Ectodermal cell (in vitro differentiated cells): ENCODE measurements around the gene ALKBH2. TPM values are rescaled to one million over a fixed set of nuclear protein-coding genes. Genes with fewer than 3 reads are reported as not detected.

Experiments used
- H3K27ac ChIP-seq: 2 replicates; pipeline ENCODE4 v1.7.0; 2013; ENCODE audit warnings: mild to moderate bottlenecking, low read depth, low read length; ENCODE audit not compliant: insufficient read depth, poor library complexity, severe bottlenecking
- H3K27me3 ChIP-seq: 2 replicates; pipeline ENCODE4 v1.7.0; 2013; ENCODE audit warnings: mild to moderate bottlenecking, low read length; ENCODE audit not compliant: insufficient read depth, control insufficient read depth, poor library complexity, severe bottlenecking
- H3K36me3 ChIP-seq: one replicate; pipeline ENCODE4 v1.7.0; 2013; ENCODE audit warnings: low read length; ENCODE audit not compliant: control insufficient read depth, insufficient read depth
- H3K4me1 ChIP-seq: one replicate; pipeline ENCODE4 v1.7.0; 2013; ENCODE audit warnings: low read length; ENCODE audit not compliant: control insufficient read depth, insufficient read depth
- H3K4me3 ChIP-seq: 2 replicates; pipeline ENCODE4 v1.7.0; 2013; ENCODE audit warnings: low read depth, low read length, control low read depth; ENCODE audit not compliant: insufficient read depth
- H3K9me3 ChIP-seq: 2 replicates; pipeline ENCODE4 v1.7.0; 2013; ENCODE audit warnings: mild to moderate bottlenecking, low read length, moderate library complexity; ENCODE audit not compliant: control insufficient read depth
- WGBS, 2 experiments: methylation state at CpG; one replicate each; pipeline ENCODE4 v1.1.7; 2013; ENCODE audit warnings: missing lambda C conversion rate in 2 of 2; 5-methylcytosine and 5-hydroxymethylcytosine counted together
- polyA plus RNA-seq, 4 experiments: library from polyadenylated mRNA; stranded (reverse); fragments of 50-300 nt; gene quantifications; one replicate each; pipeline ENCODE4 v1.2.3, GENCODE V29; 2013

The ALKBH2 gene
- 27.0 TPM for polyA plus RNA-seq (2013, experiment 1 of 4)
- polyA plus RNA-seq (2013, experiment 2 of 4) = 30.2 TPM
- 33.6 TPM for polyA plus RNA-seq (2013, experiment 3 of 4)
- 30.0 TPM for polyA plus RNA-seq (2013, experiment 4 of 4)

DNA sequence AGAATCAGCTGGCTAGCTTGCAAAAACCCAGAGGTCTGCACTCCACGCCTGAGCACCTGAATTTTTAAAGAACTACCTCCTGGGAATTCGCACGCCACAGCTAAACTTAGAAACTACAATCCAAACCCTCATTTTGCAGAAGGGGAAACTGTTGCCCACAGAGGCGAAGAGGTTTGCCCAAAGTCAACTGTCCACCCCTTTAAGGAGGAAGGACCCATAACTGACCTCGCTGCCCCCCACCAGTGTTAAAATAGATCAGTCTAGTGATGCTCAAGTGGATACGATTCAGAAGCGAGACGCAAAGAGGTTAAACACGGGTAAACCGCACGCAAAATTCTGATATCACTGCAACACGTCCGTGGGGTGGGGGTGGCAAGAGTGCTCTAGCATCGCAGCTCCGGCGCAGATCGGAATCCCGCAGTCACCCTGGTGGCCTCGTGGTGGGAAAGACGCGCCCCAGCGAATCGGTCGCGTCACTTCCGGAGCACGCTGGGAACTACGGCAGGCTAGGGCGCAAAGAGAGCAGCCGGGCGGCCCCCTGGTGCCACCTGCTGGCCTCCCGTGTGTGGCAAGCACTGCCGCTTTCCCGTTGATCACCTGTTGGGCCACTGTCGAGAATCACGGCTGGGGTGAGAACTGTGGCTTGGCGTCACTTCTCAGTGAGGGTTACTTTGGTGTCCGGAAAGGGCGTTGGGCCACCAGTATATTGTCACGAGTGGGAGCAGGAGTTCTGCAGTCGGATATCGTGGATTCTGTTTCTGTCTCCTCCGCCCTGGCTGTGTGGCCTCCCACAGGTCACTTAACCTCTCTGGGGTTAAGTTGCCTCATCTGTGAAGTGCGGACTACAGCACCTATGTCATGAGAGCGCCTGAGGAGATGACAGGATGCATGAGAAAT is at the start of gene ALKBH2:
TSS of gene ALKBH2 (minus strand) at position 451 of the 897 bp plus-strand sequence. CDS start 686 bp downstream, outside the sequence.
- no peaks in the 10 kb centered on the region for H3K36me3 ChIP-seq
- H3K27ac ChIP-seq = no peak within 1 kb of the TSS
- peaks cover 6% of the 10 kb centered on the region for H3K4me1 ChIP-seq
- no peaks in the 10 kb centered on the region for H3K27me3 ChIP-seq
- 22 to 23% methylated on average over 45 of the region's 45 CpGs for WGBS, 2 experiments
- H3K9me3 ChIP-seq = no peaks in the 10 kb centered on the region
- peak within 1 kb of the TSS; percentile 40 for H3K4me3 ChIP-seq

DNA sequence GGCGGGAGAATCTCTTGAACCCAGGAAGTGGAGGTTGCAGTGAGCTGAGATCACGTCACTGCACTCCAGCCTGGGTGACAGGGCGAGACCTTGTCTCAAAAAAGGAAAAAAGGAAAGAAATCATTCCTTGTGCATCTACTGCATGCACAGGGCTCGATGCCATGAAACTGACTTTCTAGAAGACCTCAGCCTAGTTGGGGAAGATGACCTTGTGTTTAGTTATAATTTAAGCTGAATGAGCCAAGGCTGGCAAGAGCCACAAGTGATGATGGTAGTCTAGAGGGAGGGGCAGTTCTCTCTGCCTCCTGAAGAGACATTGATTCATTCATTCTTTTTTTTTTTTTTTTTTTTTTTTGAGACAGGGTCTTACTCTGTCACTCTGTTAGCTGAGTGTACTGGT is 47.3 kb upstream of the ALKBH2 start:
- 93 to 95% methylated on average over 4 of the region's 4 CpGs for WGBS, 2 experiments
- no peak overlapping the region for H3K4me3 ChIP-seq
- H3K4me1 ChIP-seq = no peaks in the 10 kb centered on the region
- no peaks in the 10 kb centered on the region for H3K27me3 ChIP-seq
- H3K36me3 ChIP-seq = no peaks in the 10 kb centered on the region
- H3K27ac ChIP-seq = no peak overlapping the region
- no peaks in the 10 kb centered on the region for H3K9me3 ChIP-seq

DNA sequence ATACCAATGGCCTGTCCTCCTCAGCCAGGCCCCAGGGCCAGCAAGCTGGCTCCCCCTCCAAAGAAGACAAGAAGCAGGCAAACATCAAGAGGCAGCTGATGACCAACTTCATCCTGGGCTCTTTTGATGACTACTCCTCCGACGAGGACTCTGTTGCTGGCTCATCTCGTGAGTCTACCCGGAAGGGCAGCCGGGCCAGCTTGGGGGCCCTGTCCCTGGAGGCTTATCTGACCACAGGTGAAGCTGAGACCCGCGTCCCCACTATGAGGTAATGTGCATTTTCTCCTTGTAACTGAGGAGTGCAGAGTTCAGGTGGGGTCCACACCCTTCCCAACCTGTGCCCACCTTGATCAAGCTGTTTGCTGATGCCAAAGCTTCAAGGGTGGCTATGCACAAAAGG is 46.5 kb upstream of the ALKBH2 start:
- no peaks in the 10 kb centered on the region for H3K27me3 ChIP-seq
- 78% methylated on average over 7 of the region's 7 CpGs for WGBS, 2 experiments
- no peaks in the 10 kb centered on the region for H3K9me3 ChIP-seq
- H3K4me3 ChIP-seq = no peak overlapping the region
- no peaks in the 10 kb centered on the region for H3K36me3 ChIP-seq
- no peak overlapping the region for H3K27ac ChIP-seq
- H3K4me1 ChIP-seq = no peaks in the 10 kb centered on the region

DNA sequence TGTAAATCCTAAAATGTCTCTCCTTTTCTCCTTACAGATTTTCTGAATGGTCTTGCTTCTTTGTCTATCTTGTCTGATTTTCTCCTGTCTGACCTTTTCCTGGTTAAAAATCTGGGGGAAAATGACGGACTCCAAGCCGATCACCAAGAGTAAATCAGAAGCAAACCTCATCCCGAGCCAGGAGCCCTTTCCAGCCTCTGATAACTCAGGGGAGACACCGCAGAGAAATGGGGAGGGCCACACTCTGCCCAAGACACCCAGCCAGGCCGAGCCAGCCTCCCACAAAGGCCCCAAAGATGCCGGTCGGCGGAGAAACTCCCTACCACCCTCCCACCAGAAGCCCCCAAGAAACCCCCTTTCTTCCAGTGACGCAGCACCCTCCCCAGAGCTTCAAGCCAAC is 46.1 kb upstream of the ALKBH2 start:
- no peak overlapping the region for H3K27ac ChIP-seq
- H3K4me1 ChIP-seq = no peaks in the 10 kb centered on the region
- H3K27me3 ChIP-seq = no peaks in the 10 kb centered on the region
- no peak overlapping the region for H3K4me3 ChIP-seq
- H3K9me3 ChIP-seq = no peaks in the 10 kb centered on the region
- 91 to 92% methylated on average over 9 of the region's 9 CpGs for WGBS, 2 experiments
- no peaks in the 10 kb centered on the region for H3K36me3 ChIP-seq

DNA sequence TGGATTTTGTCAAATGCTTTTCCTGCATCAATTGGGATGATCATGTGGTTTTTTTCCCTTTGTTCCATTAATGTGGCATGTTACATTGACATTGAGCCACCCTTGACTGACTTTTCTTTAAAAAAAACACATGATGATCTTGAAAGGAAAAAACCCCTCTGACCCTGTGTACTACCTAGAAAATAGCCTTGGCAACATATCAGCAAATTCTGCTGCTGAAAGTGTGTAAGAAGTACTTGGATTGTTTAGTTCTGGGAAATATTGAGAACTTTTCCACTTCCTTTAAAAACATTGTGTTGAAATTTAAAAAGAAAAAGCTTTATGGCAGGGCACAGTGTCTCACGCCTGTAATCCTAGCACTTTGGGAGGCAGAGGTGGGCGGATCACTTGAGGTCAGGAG is 43.8 kb upstream of the ALKBH2 start:
- no peaks in the 10 kb centered on the region for H3K27me3 ChIP-seq
- no peaks in the 10 kb centered on the region for H3K36me3 ChIP-seq
- H3K9me3 ChIP-seq = no peaks in the 10 kb centered on the region
- 86 to 89% methylated on average over 2 of the region's 2 CpGs for WGBS, 2 experiments
- H3K27ac ChIP-seq = no peak overlapping the region
- H3K4me1 ChIP-seq = no peaks in the 10 kb centered on the region
- H3K4me3 ChIP-seq = no peak overlapping the region

DNA sequence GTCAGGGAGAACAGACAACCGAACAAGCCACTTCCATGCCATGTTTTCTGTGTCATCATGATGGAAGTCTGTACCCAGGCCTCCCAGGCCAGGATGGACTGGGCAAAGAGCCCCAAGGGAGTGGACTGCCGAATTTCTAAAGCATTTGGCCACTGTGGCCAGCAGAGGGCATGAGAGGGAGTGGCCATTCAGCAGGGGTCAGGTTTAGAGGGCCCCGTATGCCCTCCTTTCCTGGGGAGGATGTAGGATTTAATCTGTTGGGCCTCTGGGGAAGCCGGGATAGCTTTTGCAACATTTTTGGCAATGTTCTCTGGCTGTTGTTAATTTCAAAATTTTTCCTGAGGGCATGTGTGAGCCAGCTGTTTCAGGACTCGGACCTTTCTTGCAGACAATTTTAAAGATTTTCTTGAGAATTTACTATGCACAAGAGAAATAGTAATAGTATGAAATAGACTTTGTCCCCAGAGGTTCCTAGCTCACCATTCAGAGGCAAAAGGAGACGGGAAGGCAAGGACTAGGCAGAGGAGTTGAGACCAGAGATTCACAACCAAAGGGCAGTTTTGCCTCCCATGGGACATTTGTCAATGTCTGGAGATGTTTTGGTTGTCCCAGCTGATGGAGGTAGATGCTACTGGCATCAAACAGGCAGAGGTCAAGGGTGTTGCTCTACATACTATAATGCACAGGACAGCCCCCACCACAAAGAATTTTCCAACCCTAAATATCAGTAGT is 41.1 kb upstream of the ALKBH2 start:
- WGBS, 2 experiments = 64 to 70% methylated on average over 6 of the region's 6 CpGs
- no peaks in the 10 kb centered on the region for H3K4me1 ChIP-seq
- H3K4me3 ChIP-seq = no peak overlapping the region
- H3K27ac ChIP-seq = no peak overlapping the region
- no peaks in the 10 kb centered on the region for H3K9me3 ChIP-seq
- H3K27me3 ChIP-seq = no peaks in the 10 kb centered on the region
- H3K36me3 ChIP-seq = no peaks in the 10 kb centered on the region

DNA sequence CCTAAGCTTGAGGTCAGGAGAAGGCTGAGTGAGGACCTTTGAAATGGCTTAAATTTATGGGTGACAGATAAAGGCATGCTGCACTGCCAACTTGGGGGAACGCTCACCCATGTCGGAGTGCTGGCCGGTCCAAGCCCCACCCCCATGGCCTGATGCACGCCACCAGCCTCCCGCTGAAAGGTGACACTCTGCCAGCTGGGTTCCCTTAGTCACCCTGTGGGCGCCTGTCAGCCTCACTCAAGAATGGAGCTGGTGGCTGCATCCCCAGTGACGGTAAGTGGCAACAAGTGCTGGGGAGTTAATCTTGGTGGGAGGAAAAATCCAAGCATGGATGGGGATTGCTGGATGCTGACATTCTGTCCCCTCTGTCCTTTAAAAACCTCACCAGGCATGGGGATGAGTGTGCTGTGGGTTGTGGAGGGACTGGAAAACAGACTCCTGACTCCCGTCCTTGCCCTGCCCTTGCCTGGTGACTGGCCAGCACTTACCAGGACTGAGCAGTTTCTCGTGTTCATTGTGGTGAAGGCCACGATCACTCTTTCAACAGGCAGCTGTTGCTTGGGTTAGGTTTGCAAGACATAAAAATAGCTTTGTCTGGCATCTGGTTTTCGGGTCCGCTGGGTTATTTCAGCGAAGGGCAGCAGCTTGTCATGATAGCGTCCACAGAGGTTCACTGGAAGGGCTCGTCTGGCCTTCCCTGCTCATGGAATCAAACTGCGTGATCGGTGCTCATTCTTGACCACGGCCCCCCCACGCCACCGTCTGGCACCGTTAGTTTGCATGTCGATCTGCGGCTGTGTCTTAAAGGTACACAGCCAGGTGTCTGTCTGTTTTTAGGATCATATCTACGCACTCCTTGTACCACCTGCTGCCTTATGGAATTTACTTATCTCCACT is 38.1 kb upstream of the ALKBH2 start:
- Histone ChIP-seq H3K27ac (no peak overlapping the region), H3K9me3 (no peaks in the 10 kb centered on the region), H3K27me3 (no peaks in the 10 kb centered on the region), H3K4me1 (no peaks in the 10 kb centered on the region), H3K4me3 (no peak overlapping the region), H3K36me3 (no peaks in the 10 kb centered on the region)
- 77 to 79% methylated on average over 24 of the region's 24 CpGs for WGBS, 2 experiments

DNA sequence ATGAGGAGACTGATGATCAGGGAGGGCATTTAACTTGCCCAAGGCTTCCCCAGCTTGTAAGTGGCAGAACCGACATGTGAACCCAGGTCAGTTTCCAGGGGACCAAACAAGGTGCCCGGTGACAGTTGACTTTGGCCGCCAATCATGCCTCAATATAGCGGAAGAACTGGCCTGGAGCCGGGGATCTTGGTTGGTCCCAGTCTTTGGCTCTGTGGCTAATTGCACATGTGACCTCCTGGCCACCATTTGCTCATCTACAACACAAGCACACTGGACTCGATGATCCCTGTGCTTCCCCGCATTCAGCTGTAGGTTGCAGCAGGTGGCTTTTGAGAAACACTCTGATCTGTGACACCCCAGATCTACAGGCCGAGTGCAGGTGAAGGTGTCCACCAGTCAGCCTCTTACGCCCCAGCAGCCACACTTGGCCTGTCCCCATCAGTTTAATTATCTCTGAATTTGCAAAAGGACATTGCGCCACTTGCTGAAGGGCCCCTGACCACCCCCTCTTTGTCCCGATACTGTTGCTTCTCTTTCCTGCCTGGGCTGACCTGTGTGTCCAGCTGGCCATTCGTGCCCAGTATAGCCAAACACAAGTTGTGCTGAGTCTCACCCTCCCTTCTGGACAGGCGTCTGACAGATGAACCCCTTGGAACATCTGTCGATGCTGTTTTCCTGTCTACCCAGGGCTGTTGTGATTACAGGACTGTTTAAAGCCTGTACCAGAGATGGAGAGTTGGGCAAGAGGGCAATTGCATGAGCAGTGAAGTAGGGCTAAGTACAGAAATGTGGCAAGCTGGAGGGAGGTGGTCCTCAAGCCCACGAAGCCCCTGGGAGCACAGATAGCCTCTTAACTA is 37.3 kb upstream of the ALKBH2 start:
- H3K9me3 ChIP-seq = no peaks in the 10 kb centered on the region
- H3K27ac ChIP-seq = no peak overlapping the region
- H3K36me3 ChIP-seq = no peaks in the 10 kb centered on the region
- no peaks in the 10 kb centered on the region for H3K27me3 ChIP-seq
- no peaks in the 10 kb centered on the region for H3K4me1 ChIP-seq
- WGBS, 2 experiments = 93 to 95% methylated on average over 15 of the region's 15 CpGs
- H3K4me3 ChIP-seq = no peak overlapping the region

DNA sequence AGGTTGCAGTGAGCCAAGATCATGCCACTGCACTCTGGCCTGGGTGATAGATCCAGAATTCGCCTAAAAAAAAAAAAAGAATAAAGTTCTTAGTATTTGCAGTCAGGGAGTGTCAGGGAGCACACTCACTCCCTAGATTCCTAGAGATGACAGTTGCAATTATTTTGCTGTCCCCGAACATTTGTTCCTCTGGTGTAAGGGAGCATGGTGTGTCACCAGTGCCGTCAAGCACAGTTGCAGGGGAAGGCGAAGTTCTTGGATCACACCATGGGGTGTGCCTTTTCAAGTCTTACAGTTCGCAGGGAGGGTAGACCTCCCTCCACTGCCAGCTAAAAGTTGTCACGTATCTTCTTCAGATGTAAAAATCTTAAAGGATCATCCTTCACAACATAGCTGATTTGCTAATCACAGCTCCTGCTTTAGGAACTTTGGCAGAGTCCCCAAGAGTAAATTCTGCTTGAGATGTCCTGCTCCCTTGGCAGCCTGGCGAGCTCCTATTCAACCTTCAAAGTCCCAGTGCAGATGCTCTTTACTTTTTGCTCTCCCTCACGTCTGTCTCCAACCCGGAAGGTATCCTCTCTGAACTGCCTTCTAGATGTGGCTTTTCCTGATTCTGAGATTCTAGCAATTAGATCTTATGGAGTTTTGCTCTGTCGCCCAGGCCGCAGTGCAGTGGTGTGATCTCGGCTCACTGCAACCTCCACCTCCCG is 34.4 kb upstream of the ALKBH2 start:
- H3K27me3 ChIP-seq = no peaks in the 10 kb centered on the region
- 81 to 82% methylated on average over 13 of the region's 13 CpGs for WGBS, 2 experiments
- no peak overlapping the region for H3K4me3 ChIP-seq
- H3K9me3 ChIP-seq = no peaks in the 10 kb centered on the region
- no peaks in the 10 kb centered on the region for H3K36me3 ChIP-seq
- H3K27ac ChIP-seq = no peak overlapping the region
- no peaks in the 10 kb centered on the region for H3K4me1 ChIP-seq
